PFSK-1 (cell line): ENCODE data around the gene CCDC136.

Source experiments
- FOXP2 ChIP-seq: optimal IDR thresholded peaks from 2 replicates; pipeline ENCODE3; 2011; ENCODE audit warnings: borderline replicate concordance, control low read depth, inconsistent platforms; ENCODE audit not compliant: insufficient read depth; ENCODE audit errors: extremely low read length, extremely low read depth
- POLR2AphosphoS5 ChIP-seq: IDR thresholded peaks from 2 replicates; pipeline ENCODE4 v1.6.1; 2012; ENCODE audit warnings: low read depth, mild to moderate bottlenecking, control low read depth, low read length, moderate library complexity
- SIN3A ChIP-seq: IDR thresholded peaks from 2 replicates; pipeline ENCODE4 v1.6.1; 2012; ENCODE audit warnings: mild to moderate bottlenecking, low read length, moderate library complexity, borderline replicate concordance; ENCODE audit not compliant: insufficient read depth
- TAF1 ChIP-seq: IDR thresholded peaks from 2 replicates; pipeline ENCODE4 v1.6.1; 2012; ENCODE audit warnings: low read length, control low read depth, borderline replicate concordance; ENCODE audit not compliant: insufficient read depth
- TF ChIP-seq, protein P1 (sequence below), 2 experiments: IDR thresholded peaks; 2 replicates each; pipeline versions ENCODE4 v1.6.1 to v1.8.0; 2011 to 2012; ENCODE audit warnings: low read depth in 2 of 2, low read length in 2 of 2, control low read depth in 1 of 2, inconsistent platforms in 1 of 2, mild to moderate bottlenecking in 1 of 2, moderate library complexity in 1 of 2; ENCODE audit not compliant: insufficient read depth in 1 of 2

Gene CCDC136

DNA sequence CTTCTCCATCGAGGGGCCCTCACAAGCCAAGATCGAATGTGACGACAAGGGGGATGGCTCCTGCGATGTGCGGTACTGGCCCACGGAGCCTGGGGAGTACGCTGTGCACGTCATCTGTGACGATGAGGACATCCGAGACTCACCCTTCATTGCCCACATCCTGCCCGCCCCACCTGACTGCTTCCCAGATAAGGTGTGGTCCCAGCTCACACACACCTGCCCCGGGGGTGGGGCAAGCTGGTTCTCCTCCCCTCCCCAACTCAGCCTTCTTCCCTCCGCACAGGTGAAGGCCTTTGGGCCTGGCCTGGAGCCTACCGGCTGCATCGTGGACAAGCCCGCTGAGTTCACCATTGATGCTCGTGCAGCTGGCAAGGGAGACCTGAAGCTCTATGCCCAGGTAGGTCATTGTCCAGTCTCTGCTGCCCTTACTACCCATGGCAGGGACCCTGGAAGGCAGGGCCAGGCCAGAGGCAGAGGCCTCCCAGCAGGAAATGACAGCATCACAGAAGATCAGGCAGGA lies 49.5 kb downstream of the CCDC136 start:
- TF ChIP-seq TAF1 (no peak), FOXP2 (no peak), POLR2AphosphoS5 (no peak), SIN3A (no peak)
- TF ChIP-seq, protein P1, sequence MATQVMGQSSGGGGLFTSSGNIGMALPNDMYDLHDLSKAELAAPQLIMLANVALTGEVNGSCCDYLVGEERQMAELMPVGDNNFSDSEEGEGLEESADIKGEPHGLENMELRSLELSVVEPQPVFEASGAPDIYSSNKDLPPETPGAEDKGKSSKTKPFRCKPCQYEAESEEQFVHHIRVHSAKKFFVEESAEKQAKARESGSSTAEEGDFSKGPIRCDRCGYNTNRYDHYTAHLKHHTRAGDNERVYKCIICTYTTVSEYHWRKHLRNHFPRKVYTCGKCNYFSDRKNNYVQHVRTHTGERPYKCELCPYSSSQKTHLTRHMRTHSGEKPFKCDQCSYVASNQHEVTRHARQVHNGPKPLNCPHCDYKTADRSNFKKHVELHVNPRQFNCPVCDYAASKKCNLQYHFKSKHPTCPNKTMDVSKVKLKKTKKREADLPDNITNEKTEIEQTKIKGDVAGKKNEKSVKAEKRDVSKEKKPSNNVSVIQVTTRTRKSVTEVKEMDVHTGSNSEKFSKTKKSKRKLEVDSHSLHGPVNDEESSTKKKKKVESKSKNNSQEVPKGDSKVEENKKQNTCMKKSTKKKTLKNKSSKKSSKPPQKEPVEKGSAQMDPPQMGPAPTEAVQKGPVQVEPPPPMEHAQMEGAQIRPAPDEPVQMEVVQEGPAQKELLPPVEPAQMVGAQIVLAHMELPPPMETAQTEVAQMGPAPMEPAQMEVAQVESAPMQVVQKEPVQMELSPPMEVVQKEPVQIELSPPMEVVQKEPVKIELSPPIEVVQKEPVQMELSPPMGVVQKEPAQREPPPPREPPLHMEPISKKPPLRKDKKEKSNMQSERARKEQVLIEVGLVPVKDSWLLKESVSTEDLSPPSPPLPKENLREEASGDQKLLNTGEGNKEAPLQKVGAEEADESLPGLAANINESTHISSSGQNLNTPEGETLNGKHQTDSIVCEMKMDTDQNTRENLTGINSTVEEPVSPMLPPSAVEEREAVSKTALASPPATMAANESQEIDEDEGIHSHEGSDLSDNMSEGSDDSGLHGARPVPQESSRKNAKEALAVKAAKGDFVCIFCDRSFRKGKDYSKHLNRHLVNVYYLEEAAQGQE (IDR thresholded peaks at IDR 0.05; ENCODE audit: insufficient read depth in 1 of 2, low read depth in 2 of 2, low read length in 2 of 2) = no peak

DNA sequence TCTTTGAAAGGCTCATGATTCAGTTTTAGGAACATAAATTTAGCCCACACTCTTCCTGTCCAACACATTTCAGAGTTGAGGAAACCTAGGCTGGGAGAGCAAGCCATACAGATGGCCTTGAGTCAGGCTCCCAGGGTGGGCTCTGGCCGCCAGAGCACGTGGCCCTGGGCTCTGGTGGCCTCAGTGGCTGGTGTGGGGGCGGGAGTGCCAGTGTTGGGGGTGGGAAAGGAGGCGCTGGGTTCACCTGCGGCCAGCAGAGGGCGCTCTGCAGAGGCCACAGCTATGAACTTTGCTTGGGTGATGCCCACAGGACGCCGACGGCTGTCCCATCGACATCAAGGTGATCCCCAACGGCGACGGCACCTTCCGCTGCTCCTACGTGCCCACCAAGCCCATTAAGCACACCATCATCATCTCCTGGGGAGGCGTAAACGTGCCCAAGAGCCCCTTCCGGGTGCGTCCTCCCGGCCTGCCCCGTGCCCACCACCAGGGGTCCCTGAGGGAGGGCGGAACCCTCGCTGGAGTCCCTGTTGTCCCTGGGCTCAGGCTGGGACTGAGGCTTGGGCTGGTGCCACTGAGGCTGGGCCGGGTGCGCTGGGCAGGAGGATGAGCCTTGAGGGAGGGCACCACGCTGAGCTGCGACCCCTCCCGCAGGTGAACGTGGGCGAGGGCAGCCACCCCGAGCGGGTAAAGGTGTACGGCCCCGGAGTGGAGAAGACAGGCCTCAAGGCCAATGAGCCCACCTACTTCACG lies 50.3 kb downstream of the CCDC136 start:
- TF ChIP-seq POLR2AphosphoS5 (no peak), TAF1 (no peak), FOXP2 (no peak), SIN3A (no peak)
- TF ChIP-seq, protein P1 (IDR thresholded peaks at IDR 0.05; ENCODE audit: insufficient read depth in 1 of 2, low read depth in 2 of 2, low read length in 2 of 2) = no peak

DNA sequence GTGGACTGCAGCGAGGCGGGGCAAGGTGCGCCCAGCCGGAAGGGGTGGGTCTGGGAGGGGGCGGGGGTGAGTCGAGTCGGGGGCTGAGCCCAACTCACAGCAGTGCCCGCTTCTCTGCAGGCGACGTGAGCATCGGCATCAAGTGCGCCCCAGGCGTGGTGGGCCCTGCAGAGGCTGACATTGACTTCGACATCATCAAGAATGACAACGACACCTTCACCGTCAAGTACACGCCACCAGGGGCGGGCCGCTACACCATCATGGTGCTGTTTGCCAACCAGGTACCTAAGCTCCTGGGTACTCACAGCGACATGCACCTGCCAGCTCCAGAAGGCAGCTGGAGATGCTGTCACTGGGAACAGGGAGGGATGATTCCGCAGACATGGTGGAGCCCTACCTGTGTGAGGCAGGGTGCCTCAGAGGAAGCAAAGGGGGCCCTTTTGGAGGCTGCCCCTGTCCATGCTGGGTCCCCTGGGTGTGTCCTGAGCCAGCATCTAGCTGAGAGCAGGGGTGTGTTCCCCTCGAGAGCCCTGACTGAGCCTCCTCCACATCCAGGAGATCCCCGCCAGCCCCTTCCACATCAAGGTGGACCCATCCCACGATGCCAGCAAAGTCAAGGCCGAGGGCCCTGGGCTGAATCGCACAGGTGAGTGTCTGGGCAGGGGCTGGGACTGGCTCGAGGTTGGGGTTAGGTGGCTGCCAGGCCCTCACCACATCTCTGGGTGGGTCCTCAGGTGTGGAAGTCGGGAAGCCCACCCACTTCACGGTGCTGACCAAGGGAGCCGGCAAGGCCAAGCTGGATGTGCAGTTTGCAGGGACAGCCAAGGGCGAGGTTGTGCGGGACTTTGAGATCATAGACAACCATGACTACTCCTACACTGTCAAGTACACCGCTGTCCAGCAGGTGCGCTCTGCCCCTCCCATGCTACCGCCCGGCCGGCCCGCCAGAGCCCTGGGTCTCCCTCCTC lies 51.2 kb downstream of the CCDC136 start:
- TF ChIP-seq, protein P1 (IDR thresholded peaks at IDR 0.05; ENCODE audit: insufficient read depth in 1 of 2, low read depth in 2 of 2, low read length in 2 of 2) = no peak
- TF ChIP-seq TAF1 = no peak
- no peak for TF ChIP-seq SIN3A
- TF ChIP-seq POLR2AphosphoS5 = no peak

DNA sequence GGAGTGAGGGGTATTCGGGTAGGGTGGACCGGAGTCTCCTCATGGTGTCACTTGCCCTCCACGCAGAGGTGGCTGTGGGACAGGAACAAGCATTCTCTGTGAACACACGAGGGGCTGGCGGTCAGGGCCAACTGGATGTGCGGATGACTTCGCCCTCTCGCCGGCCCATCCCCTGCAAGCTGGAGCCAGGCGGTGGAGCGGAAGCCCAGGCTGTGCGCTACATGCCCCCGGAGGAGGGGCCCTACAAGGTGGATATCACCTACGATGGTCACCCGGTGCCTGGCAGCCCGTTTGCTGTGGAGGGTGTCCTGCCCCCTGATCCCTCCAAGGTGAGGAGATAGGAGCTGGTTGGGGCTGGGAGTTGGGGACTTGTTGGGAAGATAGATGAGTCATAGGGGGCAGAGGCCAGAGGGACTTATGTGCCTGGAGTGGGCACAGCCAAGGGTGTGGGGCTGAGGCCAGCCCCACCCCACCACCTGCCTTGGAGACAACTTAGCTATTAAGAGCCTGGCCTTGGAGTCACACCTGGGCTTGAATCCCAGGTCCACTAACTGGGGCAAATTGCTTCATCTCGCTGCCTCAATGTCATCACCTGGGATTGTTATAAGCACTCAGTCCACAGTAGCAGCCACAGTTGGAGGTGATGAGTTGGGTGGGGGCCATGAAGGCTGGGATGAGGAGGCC lies 52.3 kb downstream of the CCDC136 start:
- TF ChIP-seq SIN3A (no peak), POLR2AphosphoS5 (no peak), TAF1 (no peak), FOXP2 (no peak)
- TF ChIP-seq, protein P1 (IDR thresholded peaks at IDR 0.05; ENCODE audit: insufficient read depth in 1 of 2, low read depth in 2 of 2, low read length in 2 of 2) = no peak
